Fibroblast of peridontal ligament (primary cell): Measurements from ENCODE around the gene ETFA.
"Not testable (repeated sequence)": the region's sequence is repeated elsewhere in the genome, so short reads cannot be mapped to it uniquely, and the experiment has no call there.

Experiments
- DNase-seq: peaks from one replicate; pipeline ENCODE4 v3.0.0-alpha.2; 2010; ENCODE audit errors: extremely low read depth

The ETFA gene

DNA sequence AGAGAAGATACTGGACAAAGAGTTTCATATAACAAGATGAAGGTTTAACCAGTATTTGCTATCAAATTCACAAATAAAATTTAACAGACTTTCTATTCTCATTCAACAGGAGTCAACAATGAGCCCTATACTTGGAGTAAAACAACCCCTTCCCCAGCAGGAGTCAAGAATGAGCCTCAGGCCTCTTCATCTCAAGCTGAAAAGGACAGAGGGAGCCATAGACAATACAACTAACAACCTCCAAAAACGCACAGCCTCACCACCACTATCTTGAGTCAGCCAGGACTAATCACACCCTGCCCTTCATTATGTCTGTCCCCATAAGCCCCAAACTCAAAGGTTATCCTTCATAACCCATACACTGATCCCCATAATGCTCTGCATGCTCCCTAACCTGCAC, 36.4 kb downstream of the ETFA start:
- no peak for DNase-seq

GRCh38 chr15:76274226-76274625, 37.0 kb downstream of the ETFA start:
- no peak for DNase-seq

- DNase-seq, result no peak
Observed at GRCh38 chr15:76270876-76271275, 40.4 kb downstream of the ETFA start.

DNA sequence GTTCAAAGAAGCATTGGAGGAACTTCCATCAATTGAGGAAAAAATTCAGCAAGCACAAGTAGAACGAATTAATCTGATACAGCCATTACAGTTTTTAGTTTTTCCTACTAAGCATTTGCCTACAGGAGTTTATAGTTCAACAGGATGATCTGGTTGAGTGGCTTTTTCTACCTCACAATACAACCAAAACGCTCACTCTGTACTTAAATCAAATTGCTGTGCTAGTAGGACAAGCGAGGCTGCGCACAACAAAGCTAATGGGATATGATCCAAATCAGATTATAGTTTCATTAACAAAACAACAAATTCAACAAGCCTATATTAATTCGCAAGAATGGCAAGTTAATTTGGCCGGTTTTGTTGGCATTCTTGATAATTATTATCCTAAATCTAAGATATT, 44.2 kb downstream of the ETFA start:
- DNase-seq, result no peak

- DNase-seq, result not testable (repeated sequence)
Observed at GRCh38 chr15:76265769-76266168, 45.5 kb downstream of the ETFA start.

DNA sequence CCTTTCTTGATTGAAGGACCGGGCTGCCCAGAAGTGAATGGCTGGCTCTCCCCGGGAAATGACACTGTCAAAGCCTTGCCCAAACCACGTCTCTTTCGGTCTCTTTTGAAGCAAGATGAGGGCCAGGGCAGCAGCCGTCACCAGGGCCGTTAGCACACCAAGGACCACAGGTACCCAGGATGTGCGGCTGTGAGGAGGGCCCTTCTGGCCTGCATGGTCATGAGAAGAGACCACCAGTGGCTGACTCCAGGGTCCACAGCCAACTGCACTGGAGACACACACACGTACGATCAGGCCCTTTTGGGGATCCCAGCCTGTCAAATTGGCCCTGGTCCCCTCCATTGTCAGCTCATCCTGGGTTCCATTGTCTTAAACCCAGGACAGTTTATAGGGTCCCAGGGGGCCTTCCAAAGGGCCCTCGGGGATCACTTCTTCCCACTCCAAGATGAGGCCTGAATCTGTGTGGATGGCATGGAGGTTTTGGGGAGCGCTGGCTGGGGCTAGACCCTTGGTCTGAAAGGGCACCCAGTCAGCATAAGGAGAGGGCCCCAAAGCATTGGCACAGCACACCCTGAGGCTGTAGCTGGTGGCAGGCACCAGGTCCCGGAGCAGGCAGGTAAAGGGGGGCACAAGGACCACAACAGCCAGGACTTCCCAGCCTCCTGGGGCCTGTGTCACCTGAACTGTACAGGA, 50.9 kb downstream of the ETFA start:
- DNase-seq, result no peak

DNA sequence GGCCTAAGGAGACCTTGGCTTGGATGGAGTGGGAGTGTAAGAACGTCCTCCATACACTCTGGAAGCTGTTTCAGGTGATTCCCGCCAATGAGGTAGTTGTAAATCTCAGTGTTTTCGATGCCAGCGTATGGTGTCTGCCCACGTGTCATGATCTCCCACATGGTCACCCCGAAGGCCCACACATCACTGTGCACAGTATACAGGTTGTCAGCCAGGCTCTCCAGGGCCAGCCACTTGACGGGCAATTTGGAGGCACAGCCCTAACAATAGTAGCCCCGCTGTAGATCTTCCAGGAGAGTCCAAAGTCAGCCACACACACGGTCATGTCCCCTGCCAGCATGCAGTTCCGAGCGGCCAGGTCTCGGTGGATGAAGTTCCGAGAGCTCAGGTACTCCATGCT, 51.9 kb downstream of the ETFA start:
- no peak for DNase-seq

- no peak for DNase-seq
Observed at GRCh38 chr15:76258460-76258859, 52.8 kb downstream of the ETFA start.

- DNase-seq, result peak; percentile 22
Observed at GRCh38 chr15:76253691-76254473, 57.4 kb downstream of the ETFA start.

GRCh38 chr15:76252249-76252648, 59.0 kb downstream of the ETFA start:
- DNase-seq, result no peak

DNA sequence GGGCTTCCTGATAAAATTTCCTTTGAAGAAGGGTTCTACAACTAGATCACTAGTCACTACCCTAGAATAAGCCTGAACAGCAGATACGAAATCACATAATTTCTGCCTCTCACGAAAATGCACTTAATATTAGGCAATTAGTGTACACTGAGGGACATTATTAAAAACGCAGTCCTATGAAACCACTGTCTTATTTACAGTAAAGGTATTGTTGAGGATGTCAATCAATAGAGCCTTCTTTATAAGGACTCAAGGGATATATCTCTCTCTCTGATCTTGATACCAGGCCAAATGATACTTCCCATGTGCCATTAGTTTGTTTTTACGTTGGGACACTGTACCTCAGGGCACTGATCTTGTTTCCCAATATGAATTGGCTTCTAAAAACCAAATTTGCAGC, 59.6 kb downstream of the ETFA start:
- DNase-seq, result no peak

DNA sequence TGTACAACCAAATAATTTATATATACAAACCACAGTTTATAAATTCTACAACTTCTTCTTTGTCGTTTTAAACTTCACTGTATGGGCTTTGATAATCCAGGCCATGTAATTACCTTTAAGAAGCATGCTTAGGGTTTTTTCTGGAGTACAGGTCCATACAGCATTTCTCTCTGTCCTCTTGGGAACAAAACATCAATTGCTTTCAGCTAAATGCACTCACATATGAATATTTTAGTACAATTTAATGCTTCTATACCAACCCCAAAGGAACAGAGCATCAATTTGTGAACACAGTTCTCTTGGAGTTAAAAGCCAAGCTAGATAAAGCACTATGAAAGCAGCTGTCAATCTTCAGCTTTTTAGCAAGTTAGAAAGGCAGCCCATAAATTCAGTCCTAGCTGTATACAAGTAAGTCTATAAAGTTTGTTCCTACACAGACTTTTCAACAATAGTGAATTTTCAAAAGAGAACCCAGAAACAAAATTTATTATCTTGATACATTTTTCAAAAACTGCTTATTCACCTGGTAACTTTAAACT, 66.1 kb downstream of the ETFA start:
- no peak for DNase-seq

DNA sequence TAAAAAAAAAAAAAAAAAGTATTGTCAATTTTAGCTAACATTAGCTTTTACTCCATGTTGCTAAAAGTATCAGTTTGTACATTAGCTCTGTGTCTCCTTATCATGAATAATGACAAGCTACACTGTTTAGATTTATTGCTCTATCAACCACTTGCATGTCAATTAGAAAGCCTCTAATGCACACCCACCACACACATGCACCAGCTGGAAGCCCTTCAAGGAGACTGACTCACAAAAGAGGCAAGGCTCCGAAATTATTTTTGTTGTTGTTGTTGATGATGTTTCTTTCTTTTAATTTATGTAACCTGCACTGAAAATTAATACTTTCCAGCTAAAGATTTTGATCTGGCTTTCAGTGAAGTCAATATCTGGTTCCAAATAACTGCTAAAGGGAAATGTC, 71.5 kb downstream of the ETFA start:
- DNase-seq, result no peak

GRCh38 chr15:76236350-76236749, 74.9 kb downstream of the ETFA start:
- DNase-seq, result no peak

DNA sequence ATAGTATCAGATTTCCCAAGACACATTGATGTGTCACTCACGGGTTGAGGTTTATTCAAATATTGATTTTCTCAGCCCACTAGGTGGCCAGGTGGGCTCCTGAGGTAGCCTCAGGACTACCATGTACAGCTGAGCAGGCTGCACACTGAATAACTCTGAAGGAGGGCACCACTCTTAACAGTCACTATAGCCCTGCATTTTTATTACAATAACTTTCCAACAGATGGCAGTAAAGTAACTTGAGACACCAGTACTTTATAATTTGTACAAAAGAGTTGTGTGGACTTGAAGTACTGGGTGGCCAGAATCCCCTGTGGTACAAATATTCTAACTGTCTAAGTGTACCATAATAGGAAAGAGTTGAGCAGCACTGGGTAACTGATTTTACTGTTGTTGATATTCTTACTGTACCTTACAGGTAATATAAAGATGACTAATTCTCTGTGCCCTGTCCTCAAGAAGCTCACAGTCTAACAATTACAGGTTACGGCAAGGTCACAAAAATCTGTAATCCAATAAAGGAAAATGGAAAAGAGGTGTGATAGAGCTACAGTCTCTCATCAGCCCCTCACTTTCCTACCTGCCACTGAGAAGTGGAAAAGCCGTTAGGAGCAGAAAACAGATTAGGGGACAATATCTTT, 76.0 kb downstream of the ETFA start:
- DNase-seq, result peak; percentile 63

GRCh38 chr15:76234337-76234889, 76.9 kb downstream of the ETFA start:
- DNase-seq, result no peak

DNA sequence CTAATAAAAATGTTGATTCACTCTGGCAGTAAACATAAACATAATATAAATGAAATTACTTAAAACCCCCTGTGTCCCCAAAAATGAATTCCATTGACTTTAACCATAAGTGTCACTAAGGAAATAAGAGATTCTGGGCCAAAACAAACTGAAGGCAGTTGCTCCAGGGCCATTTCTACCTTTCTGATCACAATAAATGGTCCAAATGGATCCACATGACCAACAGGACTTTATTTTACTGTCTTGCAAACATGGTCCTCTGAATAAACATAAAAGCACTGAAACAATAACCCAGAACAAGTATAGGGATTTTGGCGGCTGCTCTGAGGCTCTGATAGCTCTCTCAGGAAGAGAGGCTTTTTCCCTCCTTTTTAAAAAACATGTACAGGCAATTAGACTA, 77.3 kb downstream of the ETFA start:
- no peak for DNase-seq

GRCh38 chr15:76229266-76229665, 82.0 kb downstream of the ETFA start:
- DNase-seq, result no peak

DNA sequence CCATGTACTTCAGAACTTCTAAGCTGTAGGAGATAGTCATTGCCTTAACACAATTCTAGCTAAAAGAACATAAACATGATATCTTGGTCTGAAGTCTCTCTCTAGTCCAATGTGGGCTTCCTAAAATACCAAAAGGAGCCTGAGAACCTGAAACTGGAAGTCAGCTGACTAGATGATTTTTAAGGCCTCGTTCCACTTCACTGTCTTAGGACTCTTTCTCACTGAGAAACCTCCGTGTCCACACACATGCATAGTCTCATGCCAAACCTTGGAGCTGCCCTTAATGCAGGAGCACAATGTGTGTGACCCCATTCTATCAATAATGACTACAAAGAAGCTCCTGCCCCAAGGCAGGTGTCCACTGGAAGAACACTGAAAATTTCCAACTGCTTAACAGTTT, 87.7 kb downstream of the ETFA start:
- no peak for DNase-seq

- DNase-seq, result no peak
Observed at GRCh38 chr15:76222159-76222558, 89.1 kb downstream of the ETFA start.

- DNase-seq, result no peak
Observed at GRCh38 chr15:76221085-76221767, 90.0 kb downstream of the ETFA start.

GRCh38 chr15:76217882-76218217, 93.4 kb downstream of the ETFA start:
- DNase-seq, result no peak
